ENCODE measurements around the gene ST8SIA6. TPM values are rescaled to one million over a fixed set of nuclear protein-coding genes. Genes with fewer than 3 reads are reported as not detected.

ST8SIA6 gene
- total RNA-seq, 1 donor from 2014 or later = 0.13 TPM

GRCh38 chr10:17366705-17367104, 87.7 kb downstream of the ST8SIA6 start:
- ATAC-seq (ENCODE audit: low read depth) (no peak), DNase-seq (no peak)
- ChIA-PET CTCF (interaction anchor here (0.6 kb wide), 1 partner anchor 72 kb away, joined by 4 read pairs; no protein-coding TSS in a partner anchor), POLR2A (no interaction called here)
- Mint-ChIP-seq H3K4me1 (no peaks in the 10 kb centered on the region), H3K27ac (no peak overlapping the region), H3K27me3 (no peaks in the 10 kb centered on the region), H3K4me3 (no peak overlapping the region), H3K36me3 (ENCODE audit: low read depth) (no peaks in the 10 kb centered on the region), H3K9me3 (peaks cover 4% of the 10 kb centered on the region)
- intact Hi-C loops (cut with micrococcal nuclease) = no loop called here
- TF ChIP-seq CTCF (IDR thresholded peaks at IDR 0.05) = no peak

- Mint-ChIP-seq H3K27me3 (no peaks in the 10 kb centered on the region), H3K27ac (no peak overlapping the region), H3K4me1 (no peaks in the 10 kb centered on the region), H3K9me3 (peaks cover 4% of the 10 kb centered on the region), H3K4me3 (no peak overlapping the region), H3K36me3 (ENCODE audit: low read depth) (no peaks in the 10 kb centered on the region)
- no peak for DNase-seq
- ChIA-PET POLR2A (no interaction called here), CTCF (no interaction called here)
- ATAC-seq (ENCODE audit: low read depth) = no peak
- intact Hi-C loops (cut with micrococcal nuclease) = no loop called here
- no peak for TF ChIP-seq CTCF (IDR thresholded peaks at IDR 0.05)
Measured at GRCh38 chr10:17365402-17365801, 89.0 kb downstream of the ST8SIA6 start.

- no peak overlapping the region for H3K4me3 Mint-ChIP-seq
- DNase-seq = no peak
- H3K4me1 Mint-ChIP-seq = no peaks in the 10 kb centered on the region
- CTCF ChIA-PET = interaction anchor here (0.6 kb wide), 1 partner anchor 119 kb away, joined by 3 read pairs; no protein-coding TSS in a partner anchor
- no peak for ATAC-seq (ENCODE audit: low read depth)
- TF ChIP-seq CTCF (IDR thresholded peaks at IDR 0.05) = no peak
- POLR2A ChIA-PET = no interaction called here
- no peaks in the 10 kb centered on the region for H3K36me3 Mint-ChIP-seq (ENCODE audit: low read depth)
- no peaks in the 10 kb centered on the region for H3K27me3 Mint-ChIP-seq
- H3K27ac Mint-ChIP-seq = no peak overlapping the region
- H3K9me3 Mint-ChIP-seq = no peaks in the 10 kb centered on the region
- intact Hi-C loops (cut with micrococcal nuclease) = no loop called here
Measured at GRCh38 chr10:17358461-17358860, 95.9 kb downstream of the ST8SIA6 start.

- ChIA-PET POLR2A (no interaction called here), CTCF (no interaction called here)
- intact Hi-C loops (cut with micrococcal nuclease) = no loop called here
- Mint-ChIP-seq H3K27ac (no peak overlapping the region), H3K9me3 (no peaks in the 10 kb centered on the region), H3K4me1 (no peaks in the 10 kb centered on the region), H3K27me3 (peaks cover 2% of the 10 kb centered on the region), H3K4me3 (no peak overlapping the region), H3K36me3 (ENCODE audit: low read depth) (no peaks in the 10 kb centered on the region)
- ATAC-seq (ENCODE audit: low read depth) = no peak
- DNase-seq = no peak
- no peak for TF ChIP-seq CTCF (IDR thresholded peaks at IDR 0.05)
Measured at GRCh38 chr10:17357781-17358180, 96.6 kb downstream of the ST8SIA6 start.

GRCh38 chr10:17356820-17357219, 97.6 kb downstream of the ST8SIA6 start:
- H3K4me3 Mint-ChIP-seq = no peak overlapping the region
- no peaks in the 10 kb centered on the region for H3K4me1 Mint-ChIP-seq
- no peaks in the 10 kb centered on the region for H3K36me3 Mint-ChIP-seq (ENCODE audit: low read depth)
- H3K9me3 Mint-ChIP-seq = no peaks in the 10 kb centered on the region
- DNase-seq (no peak), ATAC-seq (ENCODE audit: low read depth) (no peak)
- ChIA-PET CTCF (no interaction called here), POLR2A (no interaction called here)
- peaks cover 2% of the 10 kb centered on the region for H3K27me3 Mint-ChIP-seq
- TF ChIP-seq CTCF (IDR thresholded peaks at IDR 0.05) = no peak
- intact Hi-C loops (cut with micrococcal nuclease) = no loop called here
- H3K27ac Mint-ChIP-seq = no peak overlapping the region

All from activated B cell treated with CpG ODN at 0.5 μM for 24 hours (primary cell).